Tibial nerve (tissue), 4 donors: ENCODE results near the gene MAGI1. TPM values are rescaled to one million over a fixed set of nuclear protein-coding genes. Genes with fewer than 3 reads are reported as not detected.

Experiments
- DNase-seq, 2 donors: peaks; one replicate each; pipeline ENCODE4 v3.0.0-alpha.2; 2019; ENCODE audit warnings: low spot score in 2 of 2
- H3K27ac ChIP-seq, 4 donors: fragments of 200-600 bp; sonication (generic) in 3 of 4; one replicate each; pipeline ENCODE4 v1.5.1; 2017 to 2019; ENCODE audit warnings: mild to moderate bottlenecking in 1 of 4
- H3K27me3 ChIP-seq, 2 donors: fragments of 200-600 bp; sonication (generic) in 1 of 2; one replicate each; pipeline versions ENCODE4 v1.5.1 to v1.6.0; 2017 to 2019
- H3K36me3 ChIP-seq, 3 donors: fragments of 200-600 bp; sonication (generic); one replicate each; pipeline ENCODE4 v1.5.1; 2018 to 2019
- H3K4me1 ChIP-seq, 4 donors: fragments of 200-600 bp; sonication (generic) in 3 of 4; one replicate each; pipeline ENCODE4 v1.5.1; 2017 to 2019
- H3K4me3 ChIP-seq, 4 donors: fragments of 200-600 bp; sonication (generic) in 3 of 4; one replicate each; pipeline ENCODE4 v1.5.1; 2017 to 2019; ENCODE audit warnings: mild to moderate bottlenecking in 1 of 4, moderate library complexity in 1 of 4
- H3K9me3 ChIP-seq, 4 donors: fragments of 200-600 bp; sonication (generic) in 3 of 4; one replicate each; pipeline ENCODE4 v1.5.1; 2017 to 2019
- EP300 ChIP-seq, 2 donors: sonication (generic); formaldehyde crosslinking; IDR thresholded peaks; one replicate each; pipeline ENCODE4 v1.6.1; 2017; ENCODE audit warnings: antibody characterized with exemption in 2 of 2, mild to moderate bottlenecking in 1 of 2
- POLR2A ChIP-seq, 2 donors: fragments of 450-650 bp; IDR thresholded peaks; one replicate each; pipeline ENCODE4 v1.6.1; 2017; ENCODE audit warnings: antibody characterized with exemption in 2 of 2, mild to moderate bottlenecking in 2 of 2, moderate library complexity in 2 of 2
- WGBS, 2 donors: methylation state at CpG; one replicate each; pipeline ENCODE4 v1.1.5; 2018; 5-methylcytosine and 5-hydroxymethylcytosine counted together
- total RNA-seq, 4 donors: library from RNA; depleted of rRNA; stranded (reverse); fragments of >200 nt; gene quantifications; one replicate each; pipeline ENCODE4 v1.1.0, GENCODE V29; 2016
- TF ChIP-seq, protein P1 (sequence below), 5 experiments: fragments of 200-600 bp in 3 of 5; fragments of 450-650 bp in 2 of 5; sonication (generic) in 3 of 5; IDR thresholded peaks; one replicate each; pipeline ENCODE4 v1.5.1; 2016 to 2019; ENCODE audit warnings: antibody characterized with exemption in 5 of 5, mild to moderate bottlenecking in 3 of 5, moderate library complexity in 2 of 5

The MAGI1 gene
- total RNA-seq, 4 donors from 2014 or later, result 30.6 to 52.8 (median 36.1) TPM

- WGBS, 2 donors, result 93 to 94% methylated on average over 1 of the region's 1 CpG
- no peak overlapping the region for H3K4me3 ChIP-seq
- no peak overlapping the region for H3K27ac ChIP-seq
- no peaks in the 10 kb centered on the region for H3K27me3 ChIP-seq
- TF ChIP-seq, protein P1, sequence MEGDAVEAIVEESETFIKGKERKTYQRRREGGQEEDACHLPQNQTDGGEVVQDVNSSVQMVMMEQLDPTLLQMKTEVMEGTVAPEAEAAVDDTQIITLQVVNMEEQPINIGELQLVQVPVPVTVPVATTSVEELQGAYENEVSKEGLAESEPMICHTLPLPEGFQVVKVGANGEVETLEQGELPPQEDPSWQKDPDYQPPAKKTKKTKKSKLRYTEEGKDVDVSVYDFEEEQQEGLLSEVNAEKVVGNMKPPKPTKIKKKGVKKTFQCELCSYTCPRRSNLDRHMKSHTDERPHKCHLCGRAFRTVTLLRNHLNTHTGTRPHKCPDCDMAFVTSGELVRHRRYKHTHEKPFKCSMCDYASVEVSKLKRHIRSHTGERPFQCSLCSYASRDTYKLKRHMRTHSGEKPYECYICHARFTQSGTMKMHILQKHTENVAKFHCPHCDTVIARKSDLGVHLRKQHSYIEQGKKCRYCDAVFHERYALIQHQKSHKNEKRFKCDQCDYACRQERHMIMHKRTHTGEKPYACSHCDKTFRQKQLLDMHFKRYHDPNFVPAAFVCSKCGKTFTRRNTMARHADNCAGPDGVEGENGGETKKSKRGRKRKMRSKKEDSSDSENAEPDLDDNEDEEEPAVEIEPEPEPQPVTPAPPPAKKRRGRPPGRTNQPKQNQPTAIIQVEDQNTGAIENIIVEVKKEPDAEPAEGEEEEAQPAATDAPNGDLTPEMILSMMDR (IDR thresholded peaks at IDR 0.05), result no peak
- TF ChIP-seq EP300 (IDR thresholded peaks at IDR 0.05) (no peak), POLR2A (IDR thresholded peaks at IDR 0.05) (no peak)
- no peaks in the 10 kb centered on the region for H3K4me1 ChIP-seq
- no peak for DNase-seq
- H3K9me3 ChIP-seq, result no peaks in the 10 kb centered on the region
- H3K36me3 ChIP-seq, result no peaks in the 10 kb centered on the region
These were observed 46.6 kb downstream of the MAGI1 start for GRCh38 chr3:65992106-65992505.

GRCh38 chr3:65988411-65989180 lies 50.1 kb downstream of the MAGI1 start:
- H3K36me3 ChIP-seq, result no peaks in the 10 kb centered on the region
- no peak for TF ChIP-seq POLR2A (IDR thresholded peaks at IDR 0.05)
- TF ChIP-seq EP300 (IDR thresholded peaks at IDR 0.05), result no peak
- TF ChIP-seq, protein P1 (IDR thresholded peaks at IDR 0.05), result no peak
- 86 to 88% methylated on average over 5 of the region's 5 CpGs for WGBS, 2 donors
- H3K27ac ChIP-seq, result no peak overlapping the region
- H3K4me1 ChIP-seq, result no peaks in the 10 kb centered on the region
- DNase-seq, result no peak
- no peak overlapping the region for H3K4me3 ChIP-seq
- H3K27me3 ChIP-seq, result no peaks in the 10 kb centered on the region
- H3K9me3 ChIP-seq, result no peaks in the 10 kb centered on the region

DNA sequence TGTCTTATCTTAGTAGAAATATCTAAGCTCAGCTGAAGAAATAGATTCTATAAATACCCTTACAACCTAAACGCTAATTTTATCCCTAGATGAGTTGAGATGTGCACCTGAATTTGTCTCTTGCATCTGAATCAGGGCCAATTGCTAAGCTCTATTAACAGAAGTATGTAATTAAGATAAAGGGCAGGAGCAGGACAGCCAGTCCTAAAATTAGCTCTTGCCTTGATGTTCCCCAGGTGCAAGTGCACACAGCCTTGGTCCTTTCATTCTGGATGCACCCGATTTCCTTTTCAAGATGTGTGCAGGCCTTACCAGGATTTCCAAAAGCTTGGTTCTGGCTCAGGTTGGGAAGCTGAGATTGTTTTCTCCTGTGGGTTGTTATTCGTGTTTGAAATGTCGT lies 52.4 kb downstream of the MAGI1 start:
- 94% methylated on average over 4 of the region's 4 CpGs for WGBS, 2 donors
- no peaks in the 10 kb centered on the region for H3K27me3 ChIP-seq
- no peak for TF ChIP-seq POLR2A (IDR thresholded peaks at IDR 0.05)
- TF ChIP-seq, protein P1 (IDR thresholded peaks at IDR 0.05), result no peak
- TF ChIP-seq EP300 (IDR thresholded peaks at IDR 0.05), result no peak
- H3K4me3 ChIP-seq, result no peak overlapping the region
- H3K9me3 ChIP-seq, result no peaks in the 10 kb centered on the region
- DNase-seq, result no peak
- no peaks in the 10 kb centered on the region for H3K36me3 ChIP-seq
- H3K27ac ChIP-seq, result no peak overlapping the region
- H3K4me1 ChIP-seq, result no peaks in the 10 kb centered on the region

DNA sequence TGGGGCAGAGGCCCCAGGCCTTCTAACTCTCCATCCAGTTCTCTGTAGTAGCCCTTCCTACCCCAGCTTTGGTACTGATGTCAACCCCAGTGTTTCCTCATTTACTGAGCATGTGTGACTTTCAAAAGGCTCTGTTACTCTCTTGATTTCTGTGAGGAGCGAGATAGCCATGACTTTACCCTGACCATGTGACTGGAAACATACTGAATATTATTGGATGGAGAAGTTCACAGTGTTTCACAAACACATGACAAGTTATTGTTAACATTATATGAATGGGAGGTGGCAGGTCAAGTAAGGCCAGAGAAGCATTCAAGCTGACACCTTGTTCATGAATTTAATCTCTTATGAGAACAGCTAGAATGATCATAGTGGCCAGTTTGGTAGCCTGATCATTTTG lies 53.7 kb downstream of the MAGI1 start:
- H3K4me3 ChIP-seq, result no peak overlapping the region
- DNase-seq, result no peak
- TF ChIP-seq, protein P1 (IDR thresholded peaks at IDR 0.05), result no peak
- TF ChIP-seq EP300 (IDR thresholded peaks at IDR 0.05), result no peak
- no peak for TF ChIP-seq POLR2A (IDR thresholded peaks at IDR 0.05)
- no peaks in the 10 kb centered on the region for H3K27me3 ChIP-seq
- no peaks in the 10 kb centered on the region for H3K9me3 ChIP-seq
- H3K4me1 ChIP-seq, result peaks cover 0 to under 1% (median 0%) of the 10 kb centered on the region in 4 donors
- WGBS, 2 donors, result 87 to 100% methylated on average over 1 of the region's 1 CpG
- H3K36me3 ChIP-seq, result no peaks in the 10 kb centered on the region
- H3K27ac ChIP-seq, result no peak overlapping the region

DNA sequence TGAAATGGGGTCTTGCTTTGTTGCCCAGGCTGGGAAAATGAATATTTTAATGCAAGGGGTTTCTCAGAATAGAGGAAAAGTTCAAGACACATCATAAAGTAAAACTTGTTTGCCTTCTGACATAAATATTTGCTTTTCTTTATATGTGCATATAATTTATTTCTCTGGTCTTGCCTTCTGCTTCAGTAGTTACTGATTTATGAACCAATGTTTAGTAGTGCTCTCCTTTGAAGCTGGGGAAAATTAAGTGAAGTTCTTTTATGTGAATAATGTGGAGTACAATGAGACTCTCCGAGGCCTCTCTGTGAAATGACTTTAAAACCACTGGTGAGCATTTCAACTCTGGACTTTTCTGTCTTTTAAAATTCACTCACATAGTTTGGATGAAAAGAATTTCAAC lies 55.6 kb downstream of the MAGI1 start:
- TF ChIP-seq EP300 (IDR thresholded peaks at IDR 0.05) (no peak), POLR2A (IDR thresholded peaks at IDR 0.05) (no peak)
- TF ChIP-seq, protein P1 (IDR thresholded peaks at IDR 0.05), result no peak
- Histone ChIP-seq H3K27me3 (no peaks in the 10 kb centered on the region), H3K36me3 (no peaks in the 10 kb centered on the region), H3K4me1 (peaks cover 0 to 5% (median 2%) of the 10 kb centered on the region in 4 donors), H3K4me3 (no peak overlapping the region), H3K27ac (no peak overlapping the region), H3K9me3 (no peaks in the 10 kb centered on the region)
- no peak for DNase-seq
- WGBS, 2 donors, result 54 to 59% methylated on average over 1 of the region's 1 CpG
